GM12801 (cell line): ENCODE results near the gene CNR1.

ENCODE experiments used
- TF ChIP-seq, protein P1 (sequence below): IDR thresholded peaks from one replicate; pipeline ENCODE4 v1.5.1; 2011; ENCODE audit warnings: control low read depth; ENCODE audit not compliant: insufficient read length; ENCODE audit errors: extremely low read depth

Gene CNR1

DNA sequence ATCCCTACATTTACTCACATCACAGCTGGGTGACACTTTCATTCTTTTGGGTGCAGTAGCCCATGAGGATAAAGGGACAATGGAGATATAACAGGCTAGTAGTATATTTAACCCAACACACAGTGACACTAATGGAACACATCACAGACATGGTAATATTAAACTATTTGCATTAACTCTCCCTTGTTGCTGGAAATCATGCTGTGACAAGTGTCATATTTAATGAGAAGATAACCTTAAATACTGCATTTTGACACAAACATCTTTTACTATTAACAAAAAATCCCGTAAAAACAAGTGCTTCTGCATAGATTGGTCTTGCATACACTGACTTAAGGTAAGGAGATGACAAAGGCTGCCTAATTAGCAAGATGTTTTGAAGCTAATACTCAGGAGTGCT is 45.5 kb downstream of the CNR1 start:
- TF ChIP-seq, protein P1, sequence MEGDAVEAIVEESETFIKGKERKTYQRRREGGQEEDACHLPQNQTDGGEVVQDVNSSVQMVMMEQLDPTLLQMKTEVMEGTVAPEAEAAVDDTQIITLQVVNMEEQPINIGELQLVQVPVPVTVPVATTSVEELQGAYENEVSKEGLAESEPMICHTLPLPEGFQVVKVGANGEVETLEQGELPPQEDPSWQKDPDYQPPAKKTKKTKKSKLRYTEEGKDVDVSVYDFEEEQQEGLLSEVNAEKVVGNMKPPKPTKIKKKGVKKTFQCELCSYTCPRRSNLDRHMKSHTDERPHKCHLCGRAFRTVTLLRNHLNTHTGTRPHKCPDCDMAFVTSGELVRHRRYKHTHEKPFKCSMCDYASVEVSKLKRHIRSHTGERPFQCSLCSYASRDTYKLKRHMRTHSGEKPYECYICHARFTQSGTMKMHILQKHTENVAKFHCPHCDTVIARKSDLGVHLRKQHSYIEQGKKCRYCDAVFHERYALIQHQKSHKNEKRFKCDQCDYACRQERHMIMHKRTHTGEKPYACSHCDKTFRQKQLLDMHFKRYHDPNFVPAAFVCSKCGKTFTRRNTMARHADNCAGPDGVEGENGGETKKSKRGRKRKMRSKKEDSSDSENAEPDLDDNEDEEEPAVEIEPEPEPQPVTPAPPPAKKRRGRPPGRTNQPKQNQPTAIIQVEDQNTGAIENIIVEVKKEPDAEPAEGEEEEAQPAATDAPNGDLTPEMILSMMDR: no peak

DNA sequence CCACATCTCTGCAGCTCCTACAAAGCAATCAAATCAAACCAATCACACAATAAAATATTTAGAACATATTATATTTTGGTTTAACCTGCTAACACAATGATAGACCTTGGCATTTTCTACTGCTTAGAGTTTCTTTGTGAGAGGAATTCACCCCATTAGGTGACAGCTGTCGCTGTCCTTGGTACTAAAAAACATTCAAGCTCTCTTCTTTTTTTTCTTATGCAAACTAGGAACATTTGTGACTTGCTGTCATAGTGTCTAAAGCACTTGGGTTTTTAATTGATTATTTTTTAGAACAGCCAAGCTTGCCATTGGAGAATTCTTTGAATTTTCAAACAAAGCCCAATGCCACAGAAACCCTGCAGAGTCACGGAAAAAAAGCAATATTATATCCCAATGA is 46.4 kb downstream of the CNR1 start:
- TF ChIP-seq, protein P1: no peak

DNA sequence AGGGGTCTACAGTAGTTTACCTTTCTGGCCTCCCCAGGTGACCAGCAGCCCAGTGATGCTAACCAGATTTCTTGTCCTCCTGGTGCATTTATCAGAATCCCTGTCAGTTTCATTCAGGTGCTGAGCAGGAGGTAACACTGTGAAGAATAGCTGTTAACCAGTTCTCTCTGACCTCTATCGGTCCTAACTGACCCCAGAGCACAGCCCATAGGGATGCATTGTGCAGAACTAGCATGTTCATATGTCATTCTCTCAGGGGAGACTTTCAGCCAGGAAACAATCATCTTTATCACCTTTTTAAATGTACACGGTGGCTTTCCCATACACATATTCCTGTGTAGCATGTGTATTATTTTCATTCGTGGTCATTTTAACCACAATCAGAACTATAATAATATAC is 49.9 kb downstream of the CNR1 start:
- TF ChIP-seq, protein P1: no peak

DNA sequence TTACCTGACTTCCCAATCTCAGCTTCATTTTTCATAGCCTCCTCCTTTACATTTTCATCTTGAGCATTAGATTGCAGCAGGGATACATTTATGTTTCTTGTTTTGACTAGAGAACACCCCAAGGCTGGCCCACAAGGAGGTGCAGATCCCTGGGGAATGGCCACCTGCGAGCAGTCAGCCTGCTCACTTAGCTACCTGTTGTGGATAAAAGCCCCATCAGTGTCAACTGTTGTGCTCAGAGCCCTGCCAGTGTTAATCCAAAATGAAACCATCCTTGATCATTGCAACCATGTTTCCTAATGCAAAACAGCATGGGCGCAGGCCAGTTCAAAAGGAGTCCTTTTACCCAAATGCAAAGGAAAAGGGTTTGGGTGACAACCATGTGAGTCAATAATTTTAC is 50.8 kb downstream of the CNR1 start:
- TF ChIP-seq, protein P1: no peak

DNA sequence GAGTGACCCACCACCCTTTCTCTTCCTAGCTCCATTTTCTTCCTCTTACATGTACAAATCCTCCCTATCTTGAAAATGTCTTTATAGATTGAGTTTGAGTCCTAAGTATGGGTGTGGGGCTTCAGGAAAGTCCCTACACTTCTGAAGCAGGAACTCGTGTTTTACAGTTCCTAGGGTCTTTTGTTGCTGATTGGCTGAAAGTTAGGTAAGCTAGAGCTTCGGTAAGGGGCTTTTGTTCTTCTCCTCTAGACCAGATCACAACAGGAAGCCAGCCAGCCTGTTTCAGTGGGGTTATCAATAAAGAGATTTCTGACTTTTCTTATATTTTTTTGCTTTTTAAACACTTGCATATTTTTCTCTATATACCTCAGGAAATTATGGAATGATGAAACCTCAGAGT is 51.3 kb downstream of the CNR1 start:
- TF ChIP-seq, protein P1: no peak

DNA sequence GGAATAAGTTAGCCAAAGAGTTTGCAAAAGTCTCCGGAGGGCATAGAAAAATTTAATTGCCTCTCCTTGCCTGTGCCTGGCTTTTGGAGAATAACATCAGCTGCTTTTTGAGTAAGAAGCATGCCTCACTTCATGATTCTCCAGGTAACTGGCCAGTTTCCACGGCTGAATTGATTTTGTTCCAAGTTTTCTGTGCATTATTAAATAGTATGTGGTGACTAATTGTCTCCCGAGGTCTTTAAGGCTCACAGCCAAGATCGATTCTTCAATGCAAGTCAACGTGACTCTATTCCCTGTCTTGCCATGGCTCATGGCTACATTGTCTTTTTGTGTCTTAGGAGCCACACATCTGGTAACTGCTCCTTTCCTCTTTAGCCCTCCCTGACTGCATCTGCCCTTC is 54.2 kb downstream of the CNR1 start:
- TF ChIP-seq, protein P1: no peak

DNA sequence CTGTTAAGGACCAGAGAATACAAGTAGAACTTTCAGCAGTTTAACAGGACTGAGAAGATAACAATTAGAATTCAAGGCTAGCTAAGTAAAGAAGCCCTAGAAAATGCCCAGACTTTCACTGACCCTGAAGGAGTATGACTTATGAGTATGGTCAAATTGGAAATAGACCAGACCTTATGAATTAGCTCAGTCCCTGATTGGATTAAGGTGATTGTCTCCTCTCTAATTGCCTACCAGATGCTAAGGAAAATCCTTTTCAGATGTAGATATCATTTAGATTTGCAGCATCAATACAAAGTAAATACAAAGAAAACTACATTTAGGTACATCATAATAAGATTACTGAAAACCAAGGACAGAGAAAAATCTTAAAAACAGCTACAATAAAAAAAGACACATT is 58.9 kb downstream of the CNR1 start:
- TF ChIP-seq, protein P1: no peak

DNA sequence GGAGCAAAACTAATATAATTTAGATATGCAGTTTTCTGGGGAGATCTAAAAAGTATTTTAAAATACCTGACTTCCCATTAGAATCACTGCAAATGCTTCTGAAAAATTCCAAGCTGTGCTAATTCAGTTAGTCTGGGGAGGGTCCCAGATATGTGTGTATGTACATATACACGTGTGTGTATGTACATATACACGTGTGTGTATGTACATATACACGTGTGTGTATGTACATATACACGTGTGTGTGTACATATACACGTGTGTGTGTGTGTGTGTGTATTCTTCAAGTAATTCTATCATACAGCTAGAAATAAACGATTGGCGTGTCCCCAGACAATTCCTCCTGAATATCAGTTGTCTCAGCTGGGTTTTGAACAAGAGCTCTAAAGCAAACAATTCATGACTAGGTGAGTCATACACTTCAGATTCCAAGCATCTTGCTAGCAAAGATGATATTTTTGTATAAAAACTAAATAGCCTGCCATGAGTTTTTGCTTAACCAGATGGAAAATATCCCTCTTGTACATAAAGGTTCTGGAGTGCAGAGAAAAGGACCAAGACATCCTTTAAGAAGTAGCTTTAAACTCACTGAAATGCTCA is 60.3 kb downstream of the CNR1 start:
- TF ChIP-seq, protein P1: no peak
